Measurements from ENCODE around the gene FHOD1. TPM values are rescaled to one million over a fixed set of nuclear protein-coding genes. Genes with fewer than 3 reads are reported as not detected.

Gene FHOD1
- total RNA-seq, 1 donor from 2014 or later = 2.6 TPM

- TF ChIP-seq, protein P1, sequence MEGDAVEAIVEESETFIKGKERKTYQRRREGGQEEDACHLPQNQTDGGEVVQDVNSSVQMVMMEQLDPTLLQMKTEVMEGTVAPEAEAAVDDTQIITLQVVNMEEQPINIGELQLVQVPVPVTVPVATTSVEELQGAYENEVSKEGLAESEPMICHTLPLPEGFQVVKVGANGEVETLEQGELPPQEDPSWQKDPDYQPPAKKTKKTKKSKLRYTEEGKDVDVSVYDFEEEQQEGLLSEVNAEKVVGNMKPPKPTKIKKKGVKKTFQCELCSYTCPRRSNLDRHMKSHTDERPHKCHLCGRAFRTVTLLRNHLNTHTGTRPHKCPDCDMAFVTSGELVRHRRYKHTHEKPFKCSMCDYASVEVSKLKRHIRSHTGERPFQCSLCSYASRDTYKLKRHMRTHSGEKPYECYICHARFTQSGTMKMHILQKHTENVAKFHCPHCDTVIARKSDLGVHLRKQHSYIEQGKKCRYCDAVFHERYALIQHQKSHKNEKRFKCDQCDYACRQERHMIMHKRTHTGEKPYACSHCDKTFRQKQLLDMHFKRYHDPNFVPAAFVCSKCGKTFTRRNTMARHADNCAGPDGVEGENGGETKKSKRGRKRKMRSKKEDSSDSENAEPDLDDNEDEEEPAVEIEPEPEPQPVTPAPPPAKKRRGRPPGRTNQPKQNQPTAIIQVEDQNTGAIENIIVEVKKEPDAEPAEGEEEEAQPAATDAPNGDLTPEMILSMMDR (IDR thresholded peaks at IDR 0.05; ENCODE audit: insufficient read depth, low read length, severe bottlenecking) = peak; percentile 33
- DNase-seq (ENCODE audit: low read depth) = no peak
- Histone ChIP-seq H3K4me3 (ENCODE audit: low read depth, low read length) (peak within 1 kb of the TSS; percentile 42), H3K27me3 (ENCODE audit: control insufficient read depth, insufficient read depth, low read length) (no peaks in the 10 kb centered on the region), H3K36me3 (ENCODE audit: control insufficient read depth, insufficient read depth, low read length) (no peaks in the 10 kb centered on the region)
- FAIRE-seq = no peak
Observed at GRCh38 chr16:67248401-67249177, 1.3 kb upstream of the FHOD1 start, which contains the start of gene SLC9A5. TSS of gene SLC9A5 (plus strand) at chr16:67248979. CDS start at chr16:67249015, 36 bp downstream.

DNA sequence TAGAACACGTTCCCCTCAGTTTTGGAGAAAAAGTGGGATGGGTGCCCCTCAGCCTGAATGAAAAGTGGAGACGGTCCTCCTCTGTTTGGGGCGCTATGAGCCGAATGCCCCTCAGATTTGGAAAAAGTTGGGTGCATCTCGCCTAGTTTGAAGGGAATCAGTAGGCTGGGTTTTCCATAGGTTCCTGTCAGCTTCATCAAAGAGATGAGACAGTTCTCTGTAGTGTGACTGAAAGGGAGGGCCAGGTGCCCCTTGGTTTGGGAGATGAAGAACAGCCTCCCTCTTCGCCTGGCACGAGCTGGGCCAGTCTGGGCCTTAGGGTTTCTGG lies 756 bp upstream of the FHOD1 start:
- Histone ChIP-seq H3K36me3 (ENCODE audit: control insufficient read depth, insufficient read depth, low read length) (no peaks in the 10 kb centered on the region), H3K27me3 (ENCODE audit: control insufficient read depth, insufficient read depth, low read length) (no peaks in the 10 kb centered on the region), H3K4me3 (ENCODE audit: low read depth, low read length) (peak overlapping the region; percentile 42)
- no peak for DNase-seq (ENCODE audit: low read depth)
- TF ChIP-seq, protein P1 (IDR thresholded peaks at IDR 0.05; ENCODE audit: insufficient read depth, low read length, severe bottlenecking) = no peak
- FAIRE-seq = no peak

DNA sequence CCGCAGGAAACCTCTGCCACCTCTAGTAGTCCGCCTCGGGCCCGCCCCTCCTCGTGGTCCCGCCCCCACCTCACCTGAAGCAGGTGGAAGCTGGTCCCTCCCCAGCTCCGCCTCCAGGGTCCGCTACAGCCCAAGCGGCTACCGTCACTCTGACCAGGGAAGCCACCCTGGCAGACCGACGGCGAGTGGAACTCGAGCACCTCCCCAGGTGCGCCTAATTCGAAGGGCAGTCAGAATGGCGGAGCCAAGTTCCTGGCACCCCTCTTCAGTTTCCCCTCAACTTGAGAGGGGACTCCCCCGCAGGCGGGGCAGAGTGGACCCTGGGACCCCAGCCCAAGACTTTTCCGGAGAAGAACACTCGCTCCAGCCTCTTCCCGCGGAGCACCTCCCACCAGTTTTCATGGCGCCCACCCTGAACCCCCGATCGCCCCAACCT lies 507 bp downstream of the FHOD1 start:
- DNase-seq (ENCODE audit: low read depth) (peak; percentile 81), FAIRE-seq (no peak)
- Histone ChIP-seq H3K36me3 (ENCODE audit: control insufficient read depth, insufficient read depth, low read length) (no peaks in the 10 kb centered on the region), H3K27me3 (ENCODE audit: control insufficient read depth, insufficient read depth, low read length) (no peaks in the 10 kb centered on the region), H3K4me3 (ENCODE audit: low read depth, low read length) (peak overlapping the region; percentile 72)
- TF ChIP-seq, protein P1 (IDR thresholded peaks at IDR 0.05; ENCODE audit: insufficient read depth, low read length, severe bottlenecking) = peak; percentile 26

- FAIRE-seq = no peak
- no peaks in the 10 kb centered on the region for H3K27me3 ChIP-seq (ENCODE audit: control insufficient read depth, insufficient read depth, low read length)
- H3K36me3 ChIP-seq (ENCODE audit: control insufficient read depth, insufficient read depth, low read length) = no peaks in the 10 kb centered on the region
- DNase-seq (ENCODE audit: low read depth) = no peak
- TF ChIP-seq, protein P1 (IDR thresholded peaks at IDR 0.05; ENCODE audit: insufficient read depth, low read length, severe bottlenecking) = peak; percentile 41
- H3K4me3 ChIP-seq (ENCODE audit: low read depth, low read length) = peak overlapping the region; percentile 72
Observed at GRCh38 chr16:67246081-67246755, 1.1 kb downstream of the FHOD1 start.

DNA sequence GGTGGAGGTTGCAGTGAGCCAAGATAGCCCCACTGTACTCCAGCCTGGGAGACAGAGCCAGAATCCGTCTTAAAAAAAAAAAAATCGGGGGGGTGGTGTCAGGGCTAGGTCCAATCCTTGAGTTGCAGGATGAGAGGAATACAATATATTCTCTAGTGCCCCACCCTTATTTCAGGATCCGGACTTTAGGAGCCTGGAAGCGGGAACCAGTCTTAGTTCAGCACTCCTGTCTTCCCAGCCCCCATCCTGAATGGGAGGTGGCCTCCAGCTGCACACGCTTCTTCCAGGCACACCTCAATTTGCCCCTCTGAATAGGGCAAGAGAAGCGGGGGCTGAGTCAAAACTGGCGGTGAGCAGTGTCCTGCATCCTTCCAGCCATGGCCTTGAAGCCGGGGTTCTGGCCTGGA lies 1.6 kb downstream of the FHOD1 start:
- TF ChIP-seq, protein P1 (IDR thresholded peaks at IDR 0.05; ENCODE audit: insufficient read depth, low read length, severe bottlenecking) = no peak
- DNase-seq (ENCODE audit: low read depth) (peak; percentile 32), FAIRE-seq (no peak)
- Histone ChIP-seq H3K36me3 (ENCODE audit: control insufficient read depth, insufficient read depth, low read length) (no peaks in the 10 kb centered on the region), H3K4me3 (ENCODE audit: low read depth, low read length) (peak overlapping the region; percentile 72), H3K27me3 (ENCODE audit: control insufficient read depth, insufficient read depth, low read length) (no peaks in the 10 kb centered on the region)
